Stimulated activated CD8-positive, alpha-beta memory T cell treated with anti-CD3 and anti-CD28 coated beads, Interleukin-15, amount 100 ng/mL, for 48 hours (primary cell): ENCODE data around the gene MMP28.
"Not testable (repeated sequence)": the region's sequence is repeated elsewhere in the genome, so short reads cannot be mapped to it uniquely, and the experiment has no call there.

Experiments used
- DNase-seq, 2 donors: peaks; one replicate each; pipeline ENCODE4 v3.0.0-alpha.2; 2020; ENCODE audit warnings: low read depth in 2 of 2

The MMP28 gene

GRCh38 chr17:35765756-35766488 lies 29.5 kb downstream of the MMP28 start:
- no peak for DNase-seq

GRCh38 chr17:35765086-35765710 lies 30.2 kb downstream of the MMP28 start:
- no peak for DNase-seq

- peak; percentile 88 to 92 for DNase-seq
Observed at GRCh38 chr17:35764123-35764991, 31.1 kb downstream of the MMP28 start.

GRCh38 chr17:35763767-35764122 lies 31.7 kb downstream of the MMP28 start:
- DNase-seq: no peak

GRCh38 chr17:35761601-35762000 lies 33.8 kb downstream of the MMP28 start:
- no peak for DNase-seq

GRCh38 chr17:35760587-35760986 lies 34.9 kb downstream of the MMP28 start, which contains the start of gene C17orf50:
Gene C17orf50, plus strand, starts transcription at chr17:35760887. Its CDS starts 55 bp downstream, at chr17:35760942.
- no peak for DNase-seq

GRCh38 chr17:35757243-35757642 lies 38.2 kb downstream of the MMP28 start:
- DNase-seq: no peak

GRCh38 chr17:35752945-35753764 lies 42.3 kb downstream of the MMP28 start, which contains the start of gene GAS2L2:
Gene GAS2L2, minus strand, starts transcription at chr17:35753239. Its CDS starts 389 bp downstream, at chr17:35752850.
- DNase-seq: no peak

GRCh38 chr17:35752471-35752870 lies 43.0 kb downstream of the MMP28 start:
- no peak for DNase-seq

GRCh38 chr17:35751541-35751940 lies 43.9 kb downstream of the MMP28 start:
- DNase-seq: not testable (repeated sequence)

- DNase-seq: no peak
Observed at GRCh38 chr17:35750526-35751395, 44.7 kb downstream of the MMP28 start.

- DNase-seq: no peak
Observed at GRCh38 chr17:35749560-35750412, 45.7 kb downstream of the MMP28 start.

GRCh38 chr17:35748979-35749378 lies 46.5 kb downstream of the MMP28 start:
- no peak for DNase-seq

- DNase-seq: no peak
Observed at GRCh38 chr17:35748341-35748841, 47.0 kb downstream of the MMP28 start.

GRCh38 chr17:35747540-35748017 lies 47.9 kb downstream of the MMP28 start:
- peak; percentile 52 to 53 for DNase-seq

GRCh38 chr17:35745749-35746320 lies 49.6 kb downstream of the MMP28 start:
- no peak for DNase-seq

GRCh38 chr17:35745246-35745645 lies 50.2 kb downstream of the MMP28 start:
- no peak for DNase-seq

GRCh38 chr17:35744830-35745229 lies 50.6 kb downstream of the MMP28 start:
- DNase-seq: no peak
